ENCODE data around the gene TSPO2.

GRCh38 chr6:41055149-41055548, 12.9 kb downstream of the TSPO2 start:
- TF ChIP-seq CTCF (conservative IDR thresholded peaks at IDR 0.05) (no peak), EZH2 (IDR thresholded peaks at IDR 0.05; ENCODE audit: low read depth) (no peak)

Measured in PC-9 (cell line).